H54 (cell line): ENCODE measurements around the gene HOXD3.

Experiments used
- DNase-seq: peaks from one replicate; pipeline ENCODE4 v3.0.0; 2011; ENCODE audit warnings: low spot score, mixed read lengths; ENCODE audit not compliant: insufficient read length
- FAIRE-seq: peaks from 3 replicates; lab custom pipeline; 2011; peaks lifted over from hg19 to GRCh38; lab: Jason Lieb, UNC
- POLR2A ChIP-seq: IDR thresholded peaks from 2 replicates; pipeline ENCODE4 v1.6.1; 2011; ENCODE audit warnings: low read depth, mild to moderate bottlenecking, low read length

The HOXD3 gene

GRCh38 chr2:176164201-176164600, 7.1 kb downstream of the HOXD3 start:
- no peak for TF ChIP-seq POLR2A
- FAIRE-seq (no peak), DNase-seq (no peak)

- FAIRE-seq (no peak), DNase-seq (no peak)
- TF ChIP-seq POLR2A = no peak
Measured at GRCh38 chr2:176164611-176165369, 7.7 kb downstream of the HOXD3 start.

- no peak for TF ChIP-seq POLR2A
- no peak for FAIRE-seq
- DNase-seq = no peak
Measured at GRCh38 chr2:176165370-176166050, 8.4 kb downstream of the HOXD3 start.

GRCh38 chr2:176166272-176166671, 9.2 kb downstream of the HOXD3 start:
- DNase-seq (no peak), FAIRE-seq (no peak)
- no peak for TF ChIP-seq POLR2A

- no peak for FAIRE-seq
- DNase-seq = no peak
- TF ChIP-seq POLR2A = no peak
Measured at GRCh38 chr2:176167398-176167797, 10.3 kb downstream of the HOXD3 start.

GRCh38 chr2:176169181-176169580, 12.1 kb downstream of the HOXD3 start:
- DNase-seq (no peak), FAIRE-seq (no peak)
- TF ChIP-seq POLR2A = no peak

- no peak for TF ChIP-seq POLR2A
- FAIRE-seq = no peak
Measured at GRCh38 chr2:176169711-176170110, 12.6 kb downstream of the HOXD3 start.

GRCh38 chr2:176170602-176171305, 13.6 kb downstream of the HOXD3 start:
- FAIRE-seq = peak; percentile 55
- DNase-seq = no peak
- TF ChIP-seq POLR2A = no peak

More at GRCh38 chr2:176169711-176170110, 12.6 kb downstream of the HOXD3 start:
- no peak for DNase-seq

- no peak for TF ChIP-seq POLR2A
- FAIRE-seq = no peak
- DNase-seq = no peak
Measured at GRCh38 chr2:176171351-176172006, 14.4 kb downstream of the HOXD3 start.

GRCh38 chr2:176172007-176172894, 15.1 kb downstream of the HOXD3 start:
- no peak for TF ChIP-seq POLR2A
- DNase-seq (no peak), FAIRE-seq (no peak)

GRCh38 chr2:176172895-176173566, 15.9 kb downstream of the HOXD3 start:
- no peak for FAIRE-seq
- DNase-seq = no peak
- TF ChIP-seq POLR2A = no peak
